ENCODE measurements around the gene NPLOC4.

- TF ChIP-seq CTCF (IDR thresholded peaks at IDR 0.05), result no peak
- no peak for TF ChIP-seq POLR2A (IDR thresholded peaks at IDR 0.05)
These were observed 27.1 kb upstream of the NPLOC4 start for GRCh38 chr17:81664051-81664470.

Data from body of pancreas (tissue), 4 donors.